Gastrocnemius medialis (tissue), 4 donors: Measurements from ENCODE around the gene FBXO27. TPM values are rescaled to one million over a fixed set of nuclear protein-coding genes. Genes with fewer than 3 reads are reported as not detected.

Experiments
- ATAC-seq, 2 donors: fragments of 150-250 bp; one replicate each; pipeline ENCODE4 v1.9.1; 2016
- DNase-seq, 2 donors: peaks; one replicate each; pipeline ENCODE4 v3.0.0-alpha.2; 2019
- H3K27ac ChIP-seq, 4 donors: fragments of 200-600 bp; sonication (generic); 1 replicate in 1 of 4; 2 replicates in 3 of 4; pipeline ENCODE4 v1.5.1; 2016 to 2018; ENCODE audit warnings: mild to moderate bottlenecking in 2 of 4, moderate library complexity in 1 of 4
- H3K27me3 ChIP-seq, 3 donors: fragments of 200-600 bp; sonication (generic) in 2 of 3; 1 replicate in 1 of 3; 2 replicates in 2 of 3; pipeline versions ENCODE4 v1.5.1 to v1.6.0; 2016 to 2019; ENCODE audit warnings: mild to moderate bottlenecking in 1 of 3, moderate library complexity in 1 of 3
- H3K36me3 ChIP-seq, 2 donors: fragments of 200-600 bp; sonication (generic) in 1 of 2; one replicate each; pipeline ENCODE4 v1.5.1; 2017 to 2018
- H3K4me1 ChIP-seq, 2 donors: fragments of 200-600 bp; sonication (generic) in 1 of 2; one replicate each; pipeline ENCODE4 v1.5.1; 2016 to 2017; ENCODE audit warnings: mild to moderate bottlenecking in 2 of 2
- H3K4me3 ChIP-seq, 4 donors: fragments of 200-600 bp; sonication (generic) in 3 of 4; 1 replicate in 1 of 4; 2 replicates in 3 of 4; pipeline ENCODE4 v1.5.1; 2016 to 2019; ENCODE audit warnings: mild to moderate bottlenecking in 2 of 4
- H3K9me3 ChIP-seq, 3 donors: fragments of 200-600 bp; sonication (generic) in 2 of 3; 1 replicate in 1 of 3; 2 replicates in 2 of 3; pipeline ENCODE4 v1.5.1; 2016 to 2019
- POLR2A ChIP-seq, 2 donors: fragments of 450-650 bp; IDR thresholded peaks; one replicate each; pipeline ENCODE4 v1.6.1; 2017; ENCODE audit warnings: antibody characterized with exemption in 2 of 2, mild to moderate bottlenecking in 2 of 2, moderate library complexity in 2 of 2
- in situ Hi-C, 4 donors: fragments of 200-750 bp; cut with MboI; loops; one replicate each; pipeline versions ENCODE4 v1.15.0 to v1.8.0; 2017; ENCODE audit warnings: low sequenced_read_pairs in 4 of 4
- intact Hi-C: fragments of 100-400 bp; cut with DNase I; formaldehyde crosslinking; loops from one replicate; pipeline ENCODE4 v1.15.1; 2023; ENCODE audit warnings: low total_unique reads
- total RNA-seq, 4 donors: library from RNA; depleted of rRNA; stranded (reverse); fragments of >200 nt; gene quantifications; one replicate each; pipeline versions ENCODE4 v1.1.0 to v1.2.3, GENCODE V29; 2016
- TF ChIP-seq, protein P1 (sequence below), 5 experiments: fragments of 450-650 bp in 3 of 5; fragments of 200-600 bp in 2 of 5; sonication (generic) in 2 of 5; IDR thresholded peaks in 4 of 5; conservative IDR thresholded peaks in 1 of 5; 1 replicate in 4 of 5; 2 replicates in 1 of 5; pipeline ENCODE4 v1.5.1; 2016 to 2019; ENCODE audit warnings: antibody characterized with exemption in 5 of 5, mild to moderate bottlenecking in 3 of 5, moderate library complexity in 3 of 5

FBXO27 gene
- total RNA-seq, 4 donors from 2014 or later, result 0.20 to 1.2 (median 0.52) TPM; not detected in 1

DNA sequence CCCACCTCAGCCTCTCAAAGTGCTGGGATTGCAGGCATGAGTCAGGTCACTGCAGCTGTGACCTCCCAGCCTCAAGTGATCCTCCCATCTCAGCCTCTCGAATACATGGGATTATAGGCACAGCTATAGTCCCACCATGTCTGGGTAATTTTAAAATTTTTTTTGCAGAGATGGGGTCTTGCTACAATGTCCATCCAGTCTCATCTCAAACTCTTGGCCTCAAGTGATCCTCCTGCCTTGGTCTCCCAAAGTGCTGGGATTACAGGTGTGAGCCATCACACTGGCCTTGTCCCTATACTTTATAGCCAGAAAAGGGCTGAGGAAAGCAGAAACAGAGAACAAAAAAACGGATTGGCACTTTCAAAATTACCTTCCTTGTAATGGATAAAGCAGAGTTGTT lies 4.8 kb upstream of the FBXO27 start:
- Histone ChIP-seq H3K4me3 (no peak overlapping the region), H3K27ac (no peak overlapping the region), H3K9me3 (no peaks in the 10 kb centered on the region), H3K36me3 (no peaks in the 10 kb centered on the region), H3K4me1 (peaks cover 0 to 3% of the 10 kb centered on the region in 2 donors), H3K27me3 (peaks cover 6 to 12% (median 10%) of the 10 kb centered on the region in 3 donors)
- in situ Hi-C loops (no loop called here), intact Hi-C loops (no loop called here)
- TF ChIP-seq, protein P1, sequence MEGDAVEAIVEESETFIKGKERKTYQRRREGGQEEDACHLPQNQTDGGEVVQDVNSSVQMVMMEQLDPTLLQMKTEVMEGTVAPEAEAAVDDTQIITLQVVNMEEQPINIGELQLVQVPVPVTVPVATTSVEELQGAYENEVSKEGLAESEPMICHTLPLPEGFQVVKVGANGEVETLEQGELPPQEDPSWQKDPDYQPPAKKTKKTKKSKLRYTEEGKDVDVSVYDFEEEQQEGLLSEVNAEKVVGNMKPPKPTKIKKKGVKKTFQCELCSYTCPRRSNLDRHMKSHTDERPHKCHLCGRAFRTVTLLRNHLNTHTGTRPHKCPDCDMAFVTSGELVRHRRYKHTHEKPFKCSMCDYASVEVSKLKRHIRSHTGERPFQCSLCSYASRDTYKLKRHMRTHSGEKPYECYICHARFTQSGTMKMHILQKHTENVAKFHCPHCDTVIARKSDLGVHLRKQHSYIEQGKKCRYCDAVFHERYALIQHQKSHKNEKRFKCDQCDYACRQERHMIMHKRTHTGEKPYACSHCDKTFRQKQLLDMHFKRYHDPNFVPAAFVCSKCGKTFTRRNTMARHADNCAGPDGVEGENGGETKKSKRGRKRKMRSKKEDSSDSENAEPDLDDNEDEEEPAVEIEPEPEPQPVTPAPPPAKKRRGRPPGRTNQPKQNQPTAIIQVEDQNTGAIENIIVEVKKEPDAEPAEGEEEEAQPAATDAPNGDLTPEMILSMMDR (IDR thresholded peaks at IDR 0.05 in 4 of 5, conservative IDR thresholded peaks at IDR 0.05 in 1 of 5), result no peak
- TF ChIP-seq POLR2A (IDR thresholded peaks at IDR 0.05), result no peak
- DNase-seq (no peak), ATAC-seq (no peak)

GRCh38 chr19:39036581-39036980 lies 4.2 kb upstream of the FBXO27 start:
- no peak for TF ChIP-seq POLR2A (IDR thresholded peaks at IDR 0.05)
- TF ChIP-seq, protein P1 (IDR thresholded peaks at IDR 0.05 in 4 of 5, conservative IDR thresholded peaks at IDR 0.05 in 1 of 5), result no peak
- no peak overlapping the region for H3K4me3 ChIP-seq
- no peak for DNase-seq
- no peak for ATAC-seq
- in situ Hi-C loops (no loop called here), intact Hi-C loops (no loop called here)
- no peaks in the 10 kb centered on the region for H3K36me3 ChIP-seq
- H3K4me1 ChIP-seq, result peaks cover 0 to 7% of the 10 kb centered on the region in 2 donors
- no peaks in the 10 kb centered on the region for H3K9me3 ChIP-seq
- H3K27me3 ChIP-seq, result peaks cover 8 to 18% (median 16%) of the 10 kb centered on the region in 3 donors
- H3K27ac ChIP-seq, result no peak overlapping the region

- in situ Hi-C loops (no loop called here), intact Hi-C loops (no loop called here)
- peak overlapping the region; percentile 52 to 60 (median 56) for H3K4me3 ChIP-seq
- ATAC-seq, result peak; percentile 61 to 73
- H3K36me3 ChIP-seq, result no peaks in the 10 kb centered on the region
- peaks cover 8 to 24% (median 21%) of the 10 kb centered on the region in 3 donors for H3K27me3 ChIP-seq
- peak overlapping the region in 2 of 4 donors; percentile 49 to 68 for H3K27ac ChIP-seq
- peak; percentile 27 to 56 for DNase-seq
- peaks cover 0 to 15% of the 10 kb centered on the region in 2 donors for H3K4me1 ChIP-seq
- TF ChIP-seq POLR2A (IDR thresholded peaks at IDR 0.05), result no peak
- TF ChIP-seq, protein P1 (IDR thresholded peaks at IDR 0.05 in 4 of 5, conservative IDR thresholded peaks at IDR 0.05 in 1 of 5), result no peak
- no peaks in the 10 kb centered on the region for H3K9me3 ChIP-seq
Measured at GRCh38 chr19:39031368-39032062, 834 bp downstream of the FBXO27 start.

- TF ChIP-seq, protein P1 (IDR thresholded peaks at IDR 0.05 in 4 of 5, conservative IDR thresholded peaks at IDR 0.05 in 1 of 5), result no peak
- no peak for TF ChIP-seq POLR2A (IDR thresholded peaks at IDR 0.05)
- Histone ChIP-seq H3K4me1 (peaks cover 0 to 15% of the 10 kb centered on the region in 2 donors), H3K27ac (peak overlapping the region in 2 of 4 donors; percentile 49 to 68), H3K27me3 (peaks cover 8 to 24% (median 21%) of the 10 kb centered on the region in 3 donors), H3K9me3 (no peaks in the 10 kb centered on the region), H3K4me3 (peak overlapping the region; percentile 52 to 60 (median 56)), H3K36me3 (no peaks in the 10 kb centered on the region)
- peak; percentile 57 to 71 for ATAC-seq
- no peak for DNase-seq
- in situ Hi-C loops (no loop called here), intact Hi-C loops (no loop called here)
Measured at GRCh38 chr19:39030854-39031367, 1.4 kb downstream of the FBXO27 start.
